ENCODE results near the gene NKAIN2. TPM values are rescaled to one million over a fixed set of nuclear protein-coding genes. Genes with fewer than 3 reads are reported as not detected.

Gene NKAIN2
- total and polyA plus RNA-seq, 2 donors (not counting 3 experiments of a cell fraction or from before 2014, with no cell fraction given): 0.03 TPM; not detected in 1

- no peak overlapping the region for H3K27ac ChIP-seq (ENCODE audit: insufficient read depth, low read depth, low read length)
- H3K27me3 ChIP-seq (ENCODE audit: control insufficient read depth in 2 of 2, insufficient read depth in 2 of 2, low read length in 2 of 2): no peaks in the 10 kb centered on the region
- CTCF ChIA-PET: no interaction called here
- FAIRE-seq: no peak
- H3K9ac ChIP-seq (replicated peaks; ENCODE audit: extremely low read depth, insufficient read depth, low read length): no peak overlapping the region
- no peaks in the 10 kb centered on the region for H3K9me1 ChIP-seq (replicated peaks; ENCODE audit: control insufficient read depth, extremely low read depth, insufficient read depth, low read length)
- POLR2A ChIA-PET: no interaction called here
- no peak overlapping the region for H3K4me2 ChIP-seq (ENCODE audit: insufficient read depth, low read length)
- TF ChIP-seq POLR2A (IDR thresholded peaks at IDR 0.05; ENCODE audit: low read depth, low read length) (no peak), FOS (IDR thresholded peaks at IDR 0.05; ENCODE audit: borderline replicate concordance, insufficient read depth, low read length) (no peak), POLR2AphosphoS5 (IDR thresholded peaks at IDR 0.05; ENCODE audit: insufficient read depth, low read depth, low read length) (no peak), CTCF (IDR thresholded peaks at IDR 0.05; ENCODE audit: extremely low read depth in 1 of 2, insufficient read depth in 1 of 2, low read depth in 1 of 2, low read length in 2 of 2) (no peak), EZH2 (IDR thresholded peaks at IDR 0.05; ENCODE audit: borderline replicate concordance, low read depth, low read length, severe bottlenecking) (no peak), MYC (IDR thresholded peaks at IDR 0.05; ENCODE audit: low read depth, low read length) (no peak), GATA2 (IDR thresholded peaks at IDR 0.05; ENCODE audit: insufficient read depth, insufficient read length, low read depth, low read length) (no peak), MAX (IDR thresholded peaks at IDR 0.05; ENCODE audit: insufficient read depth, insufficient read length) (no peak), JUN (IDR thresholded peaks at IDR 0.05; ENCODE audit: borderline replicate concordance, insufficient read depth, insufficient read length, low read depth) (no peak)
- H3K4me3 ChIP-seq (replicated peaks in 1 of 3; ENCODE audit: insufficient read depth in 1 of 3, low read depth in 1 of 3, low read length in 3 of 3): no peak overlapping the region
- intact Hi-C loops (cut with micrococcal nuclease): no loop called here
- H4K20me1 ChIP-seq (replicated peaks; ENCODE audit: control insufficient read depth, extremely low read depth, insufficient read depth, low read length): no peaks in the 10 kb centered on the region
- DNase-seq (ENCODE audit: low read depth, low spot score): no peak
- dilution Hi-C loops (cut with MboI; ENCODE audit: extremely low pct_ligation_motif_present, low sequenced_read_pairs): no loop called here
- no peaks in the 10 kb centered on the region for H3K79me2 ChIP-seq (ENCODE audit: control insufficient read depth, insufficient read depth, low read length)
- no peaks in the 10 kb centered on the region for H3K4me1 ChIP-seq (ENCODE audit: control insufficient read depth, extremely low read depth, insufficient read depth, low read length)
- H3K9me3 ChIP-seq (replicated peaks; ENCODE audit: control insufficient read depth, insufficient read depth, low read length): no peaks in the 10 kb centered on the region
- no TSS peak for BruUV-seq (replicated peaks)
- H3K36me3 ChIP-seq (ENCODE audit: control insufficient read depth in 2 of 2, extremely low read depth in 1 of 2, insufficient read depth in 2 of 2, low read length in 2 of 2): no peaks in the 10 kb centered on the region
- H2AFZ ChIP-seq (ENCODE audit: low read depth, low read length): no peak overlapping the region
These were observed 128.3 kb downstream of the NKAIN2 start for GRCh38 chr6:123931928-123932327.
